RWPE2 (cell line): ENCODE results near the gene TMEM18.

Experiments
- ATAC-seq: fragments of 200-7000 bp; cut with Tn5 transposase; 3 replicates; pipeline ENCODE4 v1.9.1; 2021; ENCODE audit warnings: low read depth
- DNase-seq: peaks from one replicate; pipeline ENCODE4 v3.0.0-alpha.2; 2020; ENCODE audit warnings: low spot score
- H3K27ac ChIP-seq: fragments of 450-650 bp; 2 replicates; pipeline ENCODE4 v1.5.1; 2017; ENCODE audit warnings: mild to moderate bottlenecking; ENCODE audit not compliant: poor library complexity, severe bottlenecking
- H3K27me3 ChIP-seq: fragments of 250-450 bp; sonication (Bioruptor Pico); 2 replicates; pipeline ENCODE4 v1.5.1; 2021; ENCODE audit warnings: mild to moderate bottlenecking, moderate library complexity; ENCODE audit not compliant: insufficient read depth, poor library complexity, severe bottlenecking
- H3K36me3 ChIP-seq: fragments of 250-450 bp; sonication (Bioruptor Pico); 2 replicates; pipeline ENCODE4 v1.5.1; 2020; ENCODE audit warnings: low read depth, mild to moderate bottlenecking, moderate library complexity
- H3K4me1 ChIP-seq: fragments of 250-450 bp; sonication (Bioruptor Pico); 2 replicates; pipeline ENCODE4 v1.5.1; 2021; ENCODE audit warnings: mild to moderate bottlenecking, moderate library complexity; ENCODE audit not compliant: insufficient read depth, poor library complexity, severe bottlenecking
- H3K4me3 ChIP-seq: fragments of 250-450 bp; sonication (Bioruptor Pico); 2 replicates; pipeline ENCODE4 v1.5.1; 2021; ENCODE audit warnings: mild to moderate bottlenecking, moderate library complexity; ENCODE audit not compliant: severe bottlenecking
- H3K9me3 ChIP-seq: fragments of 250-450 bp; sonication (Bioruptor Pico); 2 replicates; pipeline ENCODE4 v1.5.1; 2021; ENCODE audit warnings: mild to moderate bottlenecking, moderate library complexity; ENCODE audit not compliant: severe bottlenecking
- CTCF ChIP-seq: fragments of 450-650 bp; IDR thresholded peaks from one replicate; pipeline ENCODE4 v1.5.1; 2017; ENCODE audit warnings: mild to moderate bottlenecking, moderate library complexity; ENCODE audit not compliant: poor library complexity, severe bottlenecking

The TMEM18 gene

GRCh38 chr2:714005-714741 lies 37.0 kb upstream of the TMEM18 start:
- no peaks in the 10 kb centered on the region for H3K4me1 ChIP-seq
- no peak overlapping the region for H3K27ac ChIP-seq
- no peaks in the 10 kb centered on the region for H3K36me3 ChIP-seq
- peak; percentile 73 for ATAC-seq
- no peaks in the 10 kb centered on the region for H3K9me3 ChIP-seq
- no peak overlapping the region for H3K4me3 ChIP-seq
- TF ChIP-seq CTCF: peak; percentile 57
- no peak for DNase-seq
- H3K27me3 ChIP-seq: peaks cover 23% of the 10 kb centered on the region

GRCh38 chr2:710867-711665 lies 33.9 kb upstream of the TMEM18 start:
- Histone ChIP-seq H3K36me3 (no peaks in the 10 kb centered on the region), H3K27me3 (peaks cover 23% of the 10 kb centered on the region)
- no peak for ATAC-seq

GRCh38 chr2:709138-709765 lies 32.0 kb upstream of the TMEM18 start:
- TF ChIP-seq CTCF: no peak
- no peaks in the 10 kb centered on the region for H3K4me1 ChIP-seq

More at GRCh38 chr2:710867-711665, 33.9 kb upstream of the TMEM18 start:
- no peak overlapping the region for H3K4me3 ChIP-seq
- TF ChIP-seq CTCF: no peak
- no peaks in the 10 kb centered on the region for H3K4me1 ChIP-seq
- H3K27ac ChIP-seq: no peak overlapping the region
- DNase-seq: no peak
- H3K9me3 ChIP-seq: no peaks in the 10 kb centered on the region

GRCh38 chr2:708667-709066 lies 31.5 kb upstream of the TMEM18 start:
- ATAC-seq: no peak

More at GRCh38 chr2:709138-709765, 32.0 kb upstream of the TMEM18 start:
- H3K36me3 ChIP-seq: no peaks in the 10 kb centered on the region
- DNase-seq: no peak
- H3K27me3 ChIP-seq: peaks cover 23% of the 10 kb centered on the region
- H3K9me3 ChIP-seq: no peaks in the 10 kb centered on the region
- ATAC-seq: no peak
- H3K4me3 ChIP-seq: no peak overlapping the region
- H3K27ac ChIP-seq: no peak overlapping the region

More at GRCh38 chr2:708667-709066, 31.5 kb upstream of the TMEM18 start:
- Histone ChIP-seq H3K27ac (no peak overlapping the region), H3K4me3 (no peak overlapping the region), H3K36me3 (no peaks in the 10 kb centered on the region), H3K9me3 (no peaks in the 10 kb centered on the region), H3K27me3 (peaks cover 23% of the 10 kb centered on the region), H3K4me1 (no peaks in the 10 kb centered on the region)
- no peak for DNase-seq
- no peak for TF ChIP-seq CTCF
